ENCODE measurements around the gene MMP3. TPM values are rescaled to one million over a fixed set of nuclear protein-coding genes. Genes with fewer than 3 reads are reported as not detected.

The MMP3 gene
- 100 to 1,000 TPM in 1 of 4 donors, 10 to 100 TPM in 1, 1 to 10 TPM in 1, under 1 TPM in 1; 0.84 to 520 (median 49.0) TPM for total RNA-seq

DNA sequence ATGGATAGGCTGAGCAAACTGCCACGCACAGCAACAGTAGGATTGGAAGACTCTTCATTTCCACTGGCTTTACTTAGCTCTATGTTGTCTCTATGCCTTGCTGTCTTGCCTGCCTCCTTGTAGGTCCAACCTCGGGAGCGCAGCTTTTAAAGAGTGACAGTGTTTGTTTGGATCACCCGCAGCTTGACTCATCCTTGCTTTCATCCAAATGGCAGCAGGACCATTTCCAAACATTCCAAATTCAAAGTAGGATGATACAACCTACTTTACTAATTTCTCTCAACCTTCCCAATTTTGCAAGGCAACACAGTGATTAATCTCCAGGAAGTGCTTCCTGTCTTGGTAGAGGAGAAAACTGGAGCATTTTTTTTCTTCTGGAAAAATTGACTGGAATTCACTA is at the start of gene MMP3:
MMP3 (minus strand) TSS at position 121 of the 400 bp plus-strand sequence; CDS start at position 58, 63 bp downstream.
- DNase-seq (ENCODE audit: low spot score in 2 of 2): peak in 1 of 2 donors; percentile 29
- WGBS, 2 donors: 57 to 58% methylated on average over 4 of the region's 4 CpGs
- TF ChIP-seq, protein P1, sequence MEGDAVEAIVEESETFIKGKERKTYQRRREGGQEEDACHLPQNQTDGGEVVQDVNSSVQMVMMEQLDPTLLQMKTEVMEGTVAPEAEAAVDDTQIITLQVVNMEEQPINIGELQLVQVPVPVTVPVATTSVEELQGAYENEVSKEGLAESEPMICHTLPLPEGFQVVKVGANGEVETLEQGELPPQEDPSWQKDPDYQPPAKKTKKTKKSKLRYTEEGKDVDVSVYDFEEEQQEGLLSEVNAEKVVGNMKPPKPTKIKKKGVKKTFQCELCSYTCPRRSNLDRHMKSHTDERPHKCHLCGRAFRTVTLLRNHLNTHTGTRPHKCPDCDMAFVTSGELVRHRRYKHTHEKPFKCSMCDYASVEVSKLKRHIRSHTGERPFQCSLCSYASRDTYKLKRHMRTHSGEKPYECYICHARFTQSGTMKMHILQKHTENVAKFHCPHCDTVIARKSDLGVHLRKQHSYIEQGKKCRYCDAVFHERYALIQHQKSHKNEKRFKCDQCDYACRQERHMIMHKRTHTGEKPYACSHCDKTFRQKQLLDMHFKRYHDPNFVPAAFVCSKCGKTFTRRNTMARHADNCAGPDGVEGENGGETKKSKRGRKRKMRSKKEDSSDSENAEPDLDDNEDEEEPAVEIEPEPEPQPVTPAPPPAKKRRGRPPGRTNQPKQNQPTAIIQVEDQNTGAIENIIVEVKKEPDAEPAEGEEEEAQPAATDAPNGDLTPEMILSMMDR (IDR thresholded peaks at IDR 0.05): no peak
- TF ChIP-seq POLR2A (IDR thresholded peaks at IDR 0.05): no peak
- H3K4me3 ChIP-seq (ENCODE audit: low read depth, poor library complexity, severe bottlenecking): no peak within 1 kb of the TSS
- intact Hi-C loops (cut with DNase I; ENCODE audit: low total_unique reads): no loop called here

DNA sequence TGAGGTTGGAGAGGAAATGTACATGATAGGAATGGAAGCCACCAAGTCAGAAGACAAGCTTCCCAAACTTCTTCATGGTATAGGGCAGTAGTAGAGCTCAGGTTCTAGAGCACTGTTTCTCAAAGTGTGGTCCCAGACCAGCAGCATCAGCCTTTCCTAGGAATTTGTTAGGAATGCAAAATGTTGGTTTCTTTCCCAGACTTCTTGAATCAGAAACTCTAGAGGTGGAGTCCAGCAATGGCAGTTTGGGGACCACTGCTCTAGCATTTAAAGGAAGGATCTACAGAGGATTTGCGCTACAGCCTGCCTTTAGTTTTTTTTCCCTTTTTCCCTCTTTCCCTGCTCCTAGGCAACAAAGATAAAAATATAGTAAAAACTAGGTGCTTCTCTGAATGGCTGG is 48.3 kb upstream of the MMP3 start:
- intact Hi-C loops (cut with DNase I; ENCODE audit: low total_unique reads): no loop called here
- no peak overlapping the region for H3K4me3 ChIP-seq (ENCODE audit: low read depth, poor library complexity, severe bottlenecking)
- DNase-seq (ENCODE audit: low spot score in 2 of 2): no peak
- WGBS, 2 donors: 100% methylated on average over 1 of the region's 1 CpG
- TF ChIP-seq POLR2A (IDR thresholded peaks at IDR 0.05): no peak
- TF ChIP-seq, protein P1 (IDR thresholded peaks at IDR 0.05): no peak

DNA sequence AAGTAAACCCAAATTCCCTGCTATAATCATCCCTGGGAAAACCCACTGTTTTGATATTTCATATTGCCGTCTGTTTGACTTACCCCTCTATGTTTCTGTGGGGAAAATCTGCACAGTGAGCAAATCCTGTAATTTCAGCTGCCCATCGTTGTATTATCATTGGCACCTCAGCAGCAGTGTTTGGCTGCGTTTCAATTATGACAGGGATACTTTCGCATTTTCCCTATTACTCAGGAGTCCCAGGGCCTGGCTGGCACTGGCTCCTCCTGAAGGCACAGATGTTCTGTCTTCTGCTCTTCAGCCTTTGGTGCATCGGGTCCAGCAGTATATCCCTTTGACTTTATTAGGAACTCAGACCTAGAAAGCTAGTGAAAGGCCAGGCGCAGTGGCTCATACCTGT is 43.6 kb upstream of the MMP3 start:
- 70 to 73% methylated on average over 6 of the region's 6 CpGs for WGBS, 2 donors
- no peak for DNase-seq (ENCODE audit: low spot score in 2 of 2)

DNA sequence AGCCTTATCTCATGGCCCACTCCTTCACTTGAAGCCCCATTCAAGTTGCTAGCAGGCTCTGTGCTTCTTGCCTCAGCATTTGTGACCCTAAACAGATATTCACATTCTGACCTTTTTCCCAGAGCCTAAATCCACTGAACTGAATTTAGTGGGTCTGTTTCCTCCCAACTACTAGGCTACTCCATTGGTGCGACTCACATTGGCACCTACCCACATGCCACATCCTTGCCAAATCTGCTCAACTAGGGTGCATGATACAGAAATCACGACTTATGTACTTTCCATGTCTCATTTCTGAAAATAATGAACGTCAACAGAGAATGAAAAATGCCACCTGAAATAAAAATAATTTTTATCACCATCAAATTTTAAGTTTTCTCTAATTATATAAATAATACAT is 39.7 kb upstream of the MMP3 start:
- no peak for DNase-seq (ENCODE audit: low spot score in 2 of 2)
- WGBS, 2 donors: 75 to 87% methylated on average over 3 of the region's 3 CpGs
- intact Hi-C loops (cut with DNase I; ENCODE audit: low total_unique reads): no loop called here
- TF ChIP-seq, protein P1 (IDR thresholded peaks at IDR 0.05): no peak
- no peak for TF ChIP-seq POLR2A (IDR thresholded peaks at IDR 0.05)
- H3K4me3 ChIP-seq (ENCODE audit: low read depth, poor library complexity, severe bottlenecking): no peak overlapping the region

More for the DNA sequence above, 43.6 kb upstream of the MMP3 start:
- TF ChIP-seq, protein P1 (IDR thresholded peaks at IDR 0.05): no peak
- no peak for TF ChIP-seq POLR2A (IDR thresholded peaks at IDR 0.05)
- intact Hi-C loops (cut with DNase I; ENCODE audit: low total_unique reads): no loop called here
- no peak overlapping the region for H3K4me3 ChIP-seq (ENCODE audit: low read depth, poor library complexity, severe bottlenecking)

DNA sequence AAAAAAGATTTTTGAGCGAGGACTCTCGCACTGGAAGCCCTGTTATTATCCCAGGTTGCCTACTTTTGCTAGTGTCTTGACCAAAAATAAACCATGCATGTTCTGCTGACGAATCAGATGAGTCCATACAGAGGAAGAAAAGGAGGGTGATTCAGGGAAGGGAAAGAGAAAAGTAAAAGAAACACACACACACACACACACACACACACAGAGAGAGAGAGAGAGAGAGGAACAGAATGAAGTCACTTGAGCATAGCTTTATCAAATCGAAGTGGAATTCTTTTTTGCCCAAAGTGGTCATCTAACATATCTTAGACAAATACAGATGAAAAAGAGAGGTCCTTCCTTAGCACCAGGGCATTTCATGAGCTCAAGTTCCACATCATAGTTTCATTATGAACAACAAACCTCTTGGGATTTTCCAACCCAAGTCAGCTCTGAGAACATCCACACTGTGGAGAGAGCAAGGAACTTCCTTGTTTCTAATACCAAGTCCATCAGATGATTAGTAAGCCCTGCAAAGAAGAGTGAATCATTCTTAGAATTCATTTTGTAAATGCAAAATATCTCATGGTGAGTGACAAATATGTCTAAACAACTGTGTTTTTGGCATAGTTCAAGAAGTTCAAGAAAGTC is 39.1 kb upstream of the MMP3 start:
- TF ChIP-seq, protein P1 (IDR thresholded peaks at IDR 0.05): no peak
- no peak for TF ChIP-seq POLR2A (IDR thresholded peaks at IDR 0.05)
- intact Hi-C loops (cut with DNase I; ENCODE audit: low total_unique reads): no loop called here
- no peak for DNase-seq (ENCODE audit: low spot score in 2 of 2)
- 86 to 90% methylated on average over 4 of the region's 4 CpGs for WGBS, 2 donors
- H3K4me3 ChIP-seq (ENCODE audit: low read depth, poor library complexity, severe bottlenecking): no peak overlapping the region

DNA sequence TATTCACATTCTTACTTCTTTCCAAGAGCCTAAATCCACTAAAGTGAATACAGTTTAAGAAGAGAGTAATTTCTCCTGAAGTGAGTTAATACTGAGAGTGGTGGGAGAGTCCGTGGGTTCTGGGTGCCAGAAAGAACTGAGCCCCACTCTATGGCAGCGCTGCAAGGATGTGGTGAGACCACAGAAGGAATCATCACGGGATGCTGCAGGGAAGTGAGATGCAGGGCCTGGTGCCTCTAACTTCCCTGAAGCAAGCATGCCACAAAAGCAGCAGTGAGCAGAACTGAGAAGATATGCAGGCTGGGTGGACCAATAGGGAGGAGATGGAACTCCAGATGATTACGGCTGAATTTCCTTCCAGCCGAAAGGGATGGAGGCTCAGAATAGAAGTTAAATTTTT is 36.4 kb upstream of the MMP3 start:
- no peak for TF ChIP-seq POLR2A (IDR thresholded peaks at IDR 0.05)
- TF ChIP-seq, protein P1 (IDR thresholded peaks at IDR 0.05): no peak
- 82 to 83% methylated on average over 5 of the region's 5 CpGs for WGBS, 2 donors
- no peak for DNase-seq (ENCODE audit: low spot score in 2 of 2)
- no peak overlapping the region for H3K4me3 ChIP-seq (ENCODE audit: low read depth, poor library complexity, severe bottlenecking)
- intact Hi-C loops (cut with DNase I; ENCODE audit: low total_unique reads): no loop called here
